Cerebellar nuclear complex (tissue), 1 donor: Measurements from ENCODE around the gene ADAMTS12.

Experiments used
- DNase-seq, 2 experiments: peaks; one replicate each; lab custom pipeline; 2025; lab: John Stamatoyannopoulos, UW

The ADAMTS12 gene

DNA sequence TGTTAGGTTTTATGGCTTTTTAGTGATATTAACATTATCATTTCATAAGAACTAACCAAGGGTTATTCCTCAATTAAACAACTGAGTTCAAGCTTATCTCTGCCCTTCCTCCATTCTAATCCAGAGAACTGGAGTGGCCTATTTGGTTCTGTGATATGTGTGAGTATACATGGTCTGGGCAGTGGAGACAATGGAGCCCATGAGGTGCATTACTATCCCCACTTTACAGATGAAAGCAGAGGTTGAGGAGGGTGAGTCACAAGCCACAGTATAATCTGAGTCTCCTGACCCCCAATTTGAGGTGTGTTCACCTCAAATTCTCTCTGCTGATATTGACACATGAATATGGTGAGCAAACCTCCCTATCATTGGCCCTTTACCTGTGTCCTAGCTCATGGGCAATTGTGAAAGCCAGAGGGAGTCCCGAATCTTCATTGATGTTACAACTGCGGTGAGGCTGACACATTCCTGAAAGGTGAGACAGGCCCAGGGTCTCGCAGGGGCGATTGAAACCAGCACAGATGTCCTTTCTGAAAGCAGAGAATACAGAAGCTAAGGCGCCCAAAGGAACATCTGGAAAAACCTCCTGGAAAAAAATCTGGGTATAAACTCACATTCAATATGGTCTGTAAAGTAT is 233.9 kb downstream of the ADAMTS12 start:
- DNase-seq: no peak

DNA sequence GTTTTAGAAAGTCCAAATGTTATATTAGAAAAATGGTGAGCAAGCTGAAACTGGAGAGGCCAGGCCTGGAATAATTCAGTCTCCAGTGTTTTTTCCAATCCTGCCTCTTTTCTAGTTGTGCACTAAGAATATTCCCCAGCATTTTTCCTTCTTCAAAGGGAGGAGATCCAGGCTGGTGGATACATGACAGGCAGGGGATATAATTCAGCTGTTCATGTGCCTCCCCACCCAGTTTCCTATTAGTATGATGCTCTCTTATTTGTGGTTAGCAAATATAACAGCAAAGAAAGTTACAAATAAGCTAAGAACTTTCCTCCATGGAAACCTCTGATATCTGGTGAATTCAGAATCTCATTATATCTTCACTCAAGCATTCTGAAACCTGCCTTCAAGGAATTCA is 234.6 kb downstream of the ADAMTS12 start:
- no peak for DNase-seq

DNA sequence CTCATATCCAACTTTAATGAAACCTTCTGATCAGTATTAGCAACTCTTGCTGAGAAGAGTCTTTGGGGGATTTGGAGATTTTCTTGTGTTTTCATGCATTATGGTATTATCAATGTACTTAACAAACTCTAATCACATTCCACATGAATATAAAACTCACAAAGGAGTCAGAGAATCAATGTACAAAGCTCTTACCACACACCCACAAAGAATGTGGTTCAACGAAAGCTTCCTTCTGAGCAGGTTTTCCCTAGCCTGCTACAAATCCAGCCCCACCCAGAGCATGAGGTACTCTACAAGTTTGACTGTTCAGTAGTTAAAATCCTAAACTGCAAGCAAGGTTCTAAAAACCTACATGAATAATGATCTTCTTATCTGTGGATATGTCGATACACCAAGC is 240.9 kb downstream of the ADAMTS12 start:
- no peak for DNase-seq

DNA sequence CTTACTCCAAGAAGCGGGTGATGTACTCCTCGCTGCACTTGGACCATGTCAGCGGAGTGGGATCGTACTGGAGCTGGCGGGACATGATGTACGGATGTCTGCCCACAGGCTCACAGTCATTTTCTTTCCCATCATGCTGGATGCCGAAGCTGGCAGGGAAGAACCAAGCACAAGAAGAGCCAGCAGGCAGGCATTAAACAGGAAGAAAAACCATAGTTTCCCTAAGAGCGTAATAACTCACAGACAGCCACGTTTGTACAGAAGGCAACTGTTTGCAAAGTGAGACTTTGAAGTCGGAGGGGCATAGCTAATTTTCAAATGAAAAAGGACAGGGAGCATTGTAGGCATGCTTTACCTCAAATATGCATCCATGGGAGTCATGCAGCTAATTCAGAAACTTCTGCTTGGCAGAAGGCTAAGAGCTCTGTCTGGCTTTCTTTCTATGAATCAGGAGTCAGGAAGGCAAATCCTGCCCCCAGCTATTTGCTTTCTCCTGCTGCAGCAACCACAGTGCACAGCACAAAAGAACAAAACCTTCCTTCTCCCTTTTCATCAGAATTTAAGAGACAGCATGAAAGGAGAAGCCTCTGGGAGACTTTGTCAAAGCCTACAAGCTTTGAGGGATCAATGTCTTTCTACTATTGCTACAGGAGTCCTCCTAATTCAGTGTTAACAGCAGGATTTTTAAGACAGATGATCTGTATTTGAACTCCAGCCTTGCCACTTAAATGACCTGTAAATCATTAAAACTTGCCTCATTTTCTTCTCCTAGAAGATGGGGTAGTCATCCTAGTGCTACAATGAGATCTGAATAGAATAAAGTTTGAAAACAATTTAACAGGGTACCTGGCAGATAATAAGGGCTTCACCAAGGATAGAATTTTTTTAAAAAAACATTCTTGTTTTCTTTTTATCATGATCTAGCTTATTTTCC is 242.0 kb downstream of the ADAMTS12 start:
- no peak for DNase-seq

DNA sequence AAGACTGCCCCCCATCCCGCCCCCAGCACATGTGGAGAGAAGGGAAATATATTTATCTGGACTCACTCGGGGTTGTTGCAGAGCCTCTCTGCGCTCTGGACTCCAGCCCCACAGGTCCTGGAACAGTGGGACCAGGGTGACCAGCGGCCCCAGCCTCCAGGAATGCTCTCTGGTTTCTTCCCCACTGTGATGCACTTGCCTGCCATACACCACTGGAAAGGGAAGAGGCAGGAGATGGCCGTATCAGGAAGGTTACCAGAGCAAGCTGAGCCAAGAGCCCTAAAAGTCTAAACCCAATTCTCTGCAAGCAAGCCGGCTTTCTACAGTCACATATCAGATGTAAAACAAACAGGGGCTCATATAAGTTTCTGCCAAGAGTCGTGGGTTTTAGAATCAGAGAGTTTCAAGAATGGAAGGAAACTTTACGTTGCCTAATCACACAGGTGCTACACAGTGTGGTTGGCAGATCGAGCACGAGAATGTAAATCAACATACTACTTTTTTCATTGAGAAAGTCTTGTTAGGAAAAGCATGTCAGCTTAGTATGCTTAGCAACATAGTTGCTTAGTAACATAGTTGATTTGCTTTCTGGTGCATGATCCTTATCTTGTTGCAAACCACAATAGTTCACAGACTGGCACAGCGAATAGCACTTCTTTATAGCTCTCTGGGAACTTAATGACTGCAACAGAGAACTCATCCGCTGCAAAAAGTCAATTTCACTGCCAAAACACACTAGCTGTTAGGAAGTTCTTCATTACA is 249.9 kb downstream of the ADAMTS12 start:
- DNase-seq: no peak

DNA sequence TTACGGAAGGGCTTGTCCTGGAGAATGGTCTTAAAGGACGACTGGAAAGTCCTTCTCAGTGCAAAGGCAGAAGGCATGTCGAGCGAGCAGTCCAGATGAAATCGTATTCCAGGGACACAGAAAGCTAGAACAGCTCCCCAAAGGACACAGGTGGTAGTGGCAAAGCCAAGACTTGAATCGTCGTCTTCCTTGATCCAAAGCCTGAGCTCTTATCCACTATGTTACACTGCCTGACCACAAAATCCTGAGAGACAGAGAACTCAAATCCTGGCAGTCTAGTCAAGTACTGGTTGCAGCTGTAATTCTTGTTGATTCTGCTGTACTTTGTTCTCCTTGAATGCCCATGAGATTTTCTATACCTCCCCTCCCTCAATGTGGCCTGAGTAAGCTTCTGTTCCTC is 252.3 kb downstream of the ADAMTS12 start:
- no peak for DNase-seq

DNA sequence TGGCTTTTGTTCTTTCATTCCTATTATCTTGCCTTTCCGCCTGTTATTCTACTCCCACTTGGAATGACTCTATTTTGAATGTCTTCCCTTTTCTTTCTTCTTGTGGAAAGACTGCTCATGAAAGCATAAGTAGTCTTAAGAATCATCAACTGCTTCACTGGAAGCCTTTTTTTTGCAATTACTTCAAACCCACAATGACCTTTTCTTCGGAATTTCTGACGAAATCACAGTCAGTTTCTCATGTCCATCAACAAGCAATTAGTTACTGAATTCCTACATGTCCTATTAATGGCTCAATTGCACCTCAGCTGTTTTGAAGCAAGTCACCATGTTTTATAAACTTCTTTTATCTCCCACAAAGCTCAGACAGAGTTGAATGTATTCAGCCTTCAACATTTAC is 254.8 kb downstream of the ADAMTS12 start:
- DNase-seq: no peak

DNA sequence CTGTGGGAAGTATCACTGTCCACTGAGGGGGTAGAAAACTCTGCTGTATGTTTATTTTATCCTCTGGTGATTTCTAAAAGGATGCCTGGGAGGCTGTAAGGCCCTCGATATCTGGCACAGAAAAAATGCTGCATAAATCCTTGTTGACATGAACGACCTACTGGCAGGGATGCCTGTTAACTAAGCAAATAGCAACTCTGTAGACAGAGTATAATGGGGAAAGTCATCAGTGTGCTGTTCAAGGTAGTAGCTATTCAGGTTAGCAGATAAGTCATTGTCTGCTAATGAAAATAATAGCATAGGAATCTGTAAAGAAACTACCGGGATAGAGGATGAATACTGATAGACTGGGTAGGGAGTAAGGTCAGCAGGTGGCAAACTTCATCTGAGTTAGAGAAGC is 256.2 kb downstream of the ADAMTS12 start:
- DNase-seq: no peak

DNA sequence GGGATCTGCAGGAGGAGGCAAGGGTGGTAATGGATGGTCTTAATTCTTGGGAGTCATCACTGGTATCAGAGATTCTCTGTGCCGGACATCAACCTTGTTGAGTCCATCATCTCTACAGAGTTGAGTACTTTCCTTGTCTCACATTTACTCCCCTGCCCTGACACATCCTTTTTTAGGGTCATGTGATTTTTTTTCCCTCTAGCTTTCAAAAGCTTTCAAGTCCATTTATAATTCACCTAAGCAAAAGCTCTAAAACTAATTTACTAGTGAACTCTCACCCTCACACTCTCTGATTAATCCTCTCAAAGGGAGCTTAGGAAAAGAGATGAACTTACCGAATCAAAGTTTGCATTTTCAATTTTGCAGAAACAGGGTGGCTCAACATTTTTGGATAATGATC is 258.1 kb downstream of the ADAMTS12 start:
- DNase-seq: no peak

DNA sequence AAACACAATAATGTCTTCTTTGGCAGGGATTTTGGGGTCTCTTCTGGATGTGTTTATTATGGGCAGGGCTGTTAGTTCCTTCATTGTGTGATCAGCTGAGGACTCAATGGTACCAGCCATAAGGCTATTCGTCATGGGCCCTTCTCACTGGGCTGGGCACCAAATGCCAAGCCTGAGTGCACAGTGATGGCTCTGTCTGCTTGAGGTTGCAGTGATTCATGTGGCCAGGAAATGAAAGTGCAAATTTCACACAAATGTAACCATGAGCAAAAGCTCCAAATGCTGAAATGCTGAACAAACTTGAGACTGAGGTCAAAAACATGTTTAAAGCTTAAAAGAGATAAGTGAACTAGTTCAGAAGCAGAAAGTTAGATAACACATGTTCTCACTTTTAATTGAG is 260.0 kb downstream of the ADAMTS12 start:
- DNase-seq: no peak

DNA sequence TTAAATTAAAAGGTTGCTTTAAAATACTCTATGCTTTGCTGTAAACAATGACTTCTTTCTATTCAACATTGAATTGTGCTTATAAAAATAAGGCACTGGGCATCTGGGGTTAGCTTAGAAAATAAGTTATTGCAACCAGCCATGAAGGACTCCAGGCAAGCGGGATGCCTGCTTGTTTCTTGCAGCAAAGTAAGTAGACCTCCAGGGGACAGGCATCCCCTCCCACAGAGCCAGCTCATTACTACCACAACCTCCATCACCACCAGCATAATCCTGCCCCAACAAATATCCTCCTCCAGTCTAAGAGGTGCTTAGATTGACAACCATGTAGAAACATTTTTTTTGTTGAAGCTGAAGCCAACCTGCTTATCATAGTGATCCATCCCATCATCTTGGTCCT is 260.7 kb downstream of the ADAMTS12 start:
- DNase-seq: no peak

DNA sequence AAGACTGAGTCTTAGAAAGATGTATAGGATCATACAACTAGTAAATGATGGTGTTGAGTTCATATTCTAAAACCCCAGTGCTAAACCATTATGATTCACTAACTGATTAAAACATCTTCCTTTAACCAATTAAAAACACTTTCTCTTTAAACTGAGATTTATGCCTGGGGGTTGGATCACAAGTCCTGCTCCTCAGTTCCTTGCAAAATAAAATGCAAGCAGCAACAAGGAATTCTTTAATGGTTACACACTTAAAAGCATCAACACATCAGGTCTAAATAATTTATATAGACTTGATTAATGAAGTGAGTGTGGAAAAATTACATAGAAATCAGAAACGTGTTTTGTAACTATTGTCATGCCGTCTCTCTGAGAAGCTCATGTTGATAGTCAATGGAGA is 261.8 kb downstream of the ADAMTS12 start:
- no peak for DNase-seq

DNA sequence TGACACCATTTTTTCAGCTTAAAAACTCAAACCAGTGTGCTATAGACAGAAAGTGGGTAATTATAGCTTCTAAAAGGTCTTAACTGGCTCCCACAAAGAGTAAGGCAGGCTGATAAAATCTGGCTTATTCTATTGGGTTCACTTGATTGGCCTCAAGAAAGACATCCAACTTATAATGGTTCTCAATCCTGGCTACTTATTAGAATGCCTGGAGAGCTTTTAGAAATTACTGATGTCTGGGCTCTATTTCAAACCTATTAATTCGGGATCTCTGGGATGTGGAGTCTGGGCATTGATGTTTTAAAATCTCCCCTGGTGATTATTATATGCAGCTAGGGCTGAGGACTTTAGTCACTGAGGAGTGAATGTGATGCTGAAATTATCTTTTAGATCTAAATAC is 263.0 kb downstream of the ADAMTS12 start:
- DNase-seq: no peak

DNA sequence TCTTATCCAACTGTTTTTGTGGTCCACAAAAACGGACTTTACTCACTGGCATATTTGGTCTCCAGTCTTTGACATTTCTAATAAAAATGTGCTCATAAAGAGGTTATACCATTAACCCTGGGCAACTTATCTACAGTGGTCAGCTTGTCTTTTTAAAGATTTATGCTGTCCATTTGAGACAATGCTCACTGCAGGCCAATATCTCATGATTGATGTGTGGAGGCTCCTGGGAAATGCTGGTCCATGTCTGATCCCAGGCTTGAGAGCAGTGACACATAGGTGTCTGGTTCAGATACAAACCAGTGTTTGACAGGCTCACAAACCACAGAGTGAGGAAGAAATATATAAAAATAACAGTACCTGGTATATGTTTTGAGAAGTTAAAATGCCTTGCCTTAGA is 270.3 kb downstream of the ADAMTS12 start:
- no peak for DNase-seq

DNA sequence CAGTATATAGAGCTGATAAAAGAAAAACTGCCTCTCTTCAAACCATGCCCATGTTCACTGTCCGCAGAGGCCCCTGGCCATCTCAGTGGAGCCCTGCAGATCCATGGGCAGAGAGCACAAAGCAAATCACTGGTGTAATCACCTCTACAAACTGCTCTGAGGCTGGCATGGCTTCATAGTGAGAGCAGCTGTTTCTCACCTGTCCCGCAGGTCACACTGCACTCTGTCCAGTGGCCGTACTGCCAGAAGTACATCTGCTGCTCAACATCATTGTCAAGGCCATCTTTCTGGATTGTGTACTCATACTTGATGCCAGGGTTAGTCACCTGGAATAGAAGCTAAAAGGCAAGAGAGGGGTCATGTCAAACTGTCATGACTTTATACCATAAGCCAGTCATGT is 277.8 kb downstream of the ADAMTS12 start:
- no peak for DNase-seq

DNA sequence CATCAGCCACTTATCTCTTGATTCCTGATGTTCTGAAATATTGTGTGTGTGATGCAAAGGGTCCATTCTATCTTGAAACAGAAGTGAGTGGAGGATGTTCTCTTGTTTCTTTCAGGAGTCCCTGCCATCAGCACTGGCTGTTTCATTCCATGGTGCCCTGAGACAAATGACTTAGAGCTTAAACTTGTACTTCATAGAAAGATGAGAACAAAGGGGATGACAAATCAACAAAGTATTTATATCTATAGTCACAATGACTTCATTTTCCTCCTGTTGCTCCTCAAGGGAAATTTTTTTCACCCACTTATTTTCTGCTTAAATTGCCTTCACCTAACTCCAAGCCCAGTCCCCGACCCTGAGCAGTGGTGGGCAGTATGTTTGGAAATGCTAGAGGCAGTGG is 279.4 kb downstream of the ADAMTS12 start:
- DNase-seq: no peak

DNA sequence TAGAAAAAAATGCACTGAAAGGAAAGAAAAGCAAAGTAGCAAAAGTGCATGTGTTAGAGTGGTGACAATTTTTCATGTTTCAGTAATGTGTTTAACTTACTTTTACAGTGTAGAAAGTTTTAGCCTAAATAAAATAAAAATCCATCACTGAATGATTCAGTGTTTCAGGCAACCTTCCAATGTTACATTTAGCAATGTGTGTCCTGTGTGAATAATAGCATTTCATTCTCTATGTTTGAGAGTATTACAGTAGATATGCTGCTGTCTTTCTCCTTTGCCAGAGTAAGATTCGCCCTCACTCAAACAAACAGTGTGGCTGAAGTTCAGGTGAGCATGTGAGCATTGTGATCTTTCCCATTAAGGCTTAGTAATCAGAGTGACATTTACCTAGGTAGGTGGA is 279.9 kb downstream of the ADAMTS12 start:
- DNase-seq: no peak

DNA sequence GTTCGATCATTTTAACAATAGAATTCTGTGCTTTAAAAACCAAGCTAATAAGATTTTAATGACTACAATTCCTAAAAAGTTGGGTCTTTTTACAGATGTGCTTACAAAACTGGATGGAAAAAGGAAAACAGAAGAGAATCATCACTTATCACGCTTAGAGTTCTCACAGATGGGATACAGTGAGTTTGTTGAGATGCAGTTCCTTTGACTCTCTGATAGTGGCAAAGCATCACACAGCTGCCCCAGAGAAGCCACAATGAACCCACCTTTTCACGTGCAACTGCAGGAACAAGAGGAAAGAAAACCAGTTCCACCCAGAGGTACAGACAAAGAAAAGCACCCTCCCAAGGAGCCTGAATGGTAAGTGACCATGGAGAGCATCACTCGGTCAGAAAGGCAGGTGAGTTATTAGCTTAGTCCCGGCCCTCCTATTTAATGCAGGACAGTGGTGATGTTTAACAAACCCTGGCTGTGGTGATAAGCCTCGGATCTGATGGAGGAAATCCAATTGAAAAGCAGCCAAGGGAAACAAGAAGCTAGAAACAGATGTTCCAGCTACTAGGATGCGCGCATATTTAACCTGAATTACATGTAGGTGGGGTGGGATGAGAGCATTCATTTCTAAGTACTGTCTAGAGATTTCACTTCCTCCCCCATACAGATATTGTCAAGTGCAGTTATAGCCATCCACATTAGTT is 283.3 kb downstream of the ADAMTS12 start:
- DNase-seq: no peak

DNA sequence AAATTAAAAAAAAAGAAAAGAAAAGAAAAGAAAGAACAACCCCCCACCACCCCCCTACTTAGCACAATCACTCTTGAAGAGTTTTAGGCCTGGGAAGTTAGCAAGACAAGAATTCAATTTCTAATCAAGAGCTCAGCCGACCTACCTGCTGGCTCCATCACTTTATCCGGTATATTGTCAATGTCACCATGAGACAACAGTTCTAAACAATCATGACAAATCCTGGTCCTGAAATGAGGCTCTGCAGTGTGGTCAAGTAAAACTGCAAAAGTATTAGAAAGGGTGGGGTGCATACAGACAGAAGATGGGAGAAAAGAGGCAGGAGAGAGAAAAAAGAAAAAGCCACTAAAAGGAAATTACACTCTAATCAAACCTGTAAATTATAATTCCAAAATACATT is 287.3 kb downstream of the ADAMTS12 start:
- DNase-seq: no peak

DNA sequence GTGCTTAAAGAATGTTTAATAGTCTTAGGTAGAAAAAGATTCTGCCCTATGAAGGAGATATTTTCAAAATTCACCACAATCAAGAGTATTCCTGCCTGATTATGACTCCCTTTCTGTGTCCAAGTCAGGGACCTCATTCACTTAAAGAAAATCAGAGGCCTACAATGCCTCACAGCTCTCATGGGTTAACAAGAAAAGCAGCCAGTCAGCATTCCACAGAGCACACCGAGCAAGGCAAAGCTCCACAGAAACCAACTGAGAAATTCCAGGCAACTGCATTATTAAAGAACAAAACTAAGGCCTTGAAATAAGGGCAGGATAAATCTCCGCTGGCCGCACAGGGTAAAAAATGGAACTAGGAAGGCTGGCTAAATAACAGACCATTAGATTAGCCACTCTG is 289.9 kb downstream of the ADAMTS12 start:
- no peak for DNase-seq

DNA sequence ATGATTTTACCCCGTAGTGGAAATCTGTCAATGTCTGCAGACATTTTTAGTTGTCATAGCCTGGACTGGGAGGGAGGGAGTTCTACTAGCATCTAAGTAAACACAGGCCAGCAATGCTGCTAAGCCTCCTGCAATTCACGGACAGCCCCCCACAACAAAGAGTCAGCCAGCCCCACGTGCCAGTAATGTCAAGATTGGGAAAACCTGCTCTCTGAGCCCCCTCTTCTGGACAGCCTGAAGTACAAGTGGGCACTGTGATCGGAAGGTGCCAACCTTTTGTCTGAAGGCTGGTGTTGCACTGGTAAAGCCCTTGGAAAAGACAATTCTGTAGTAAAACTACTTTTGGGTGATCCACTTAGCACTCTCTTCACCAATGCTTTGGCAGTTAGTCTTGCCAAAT is 296.5 kb downstream of the ADAMTS12 start:
- DNase-seq: no peak

DNA sequence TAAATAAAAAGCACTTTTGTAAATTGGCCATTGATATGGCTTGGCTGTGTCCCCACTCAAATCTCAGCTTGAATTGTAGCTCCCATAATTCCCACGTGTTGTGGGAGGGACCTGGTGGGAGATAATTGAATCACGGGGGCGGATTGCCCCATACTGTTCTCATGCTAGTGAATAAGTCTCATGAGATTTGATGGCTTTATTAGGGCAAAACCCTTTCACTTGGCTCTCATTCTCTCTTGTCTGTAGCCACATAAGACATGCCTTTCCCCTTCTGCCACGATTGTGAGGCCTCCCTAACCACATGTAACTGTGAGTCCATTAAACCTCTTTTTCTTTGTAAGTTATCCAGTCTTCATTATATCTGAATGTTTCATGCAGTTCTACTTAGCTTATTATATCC is 297.8 kb downstream of the ADAMTS12 start:
- no peak for DNase-seq
